CD14-positive monocyte (primary cell): ENCODE data around the gene DPYSL3. TPM values are rescaled to one million over a fixed set of nuclear protein-coding genes. Genes with fewer than 3 reads are reported as not detected.

Experiments
- DNase-seq, 3 donors: peaks; one replicate each; pipeline ENCODE4 v3.0.0-alpha.2; 2011 to 2022
- H2AFZ ChIP-seq: 2 replicates; pipeline ENCODE4 v1.6.0; 2012; ENCODE audit warnings: mild to moderate bottlenecking, low read depth, low read length, inconsistent platforms; ENCODE audit not compliant: insufficient read depth, poor library complexity, severe bottlenecking
- H3K27ac ChIP-seq, 2 donors: 1 replicate in 1 of 2; 2 replicates in 1 of 2; pipeline ENCODE4 v1.5.1; 2012 to 2013; ENCODE audit warnings: low read length in 2 of 2, control low read depth in 1 of 2, inconsistent platforms in 1 of 2, low read depth in 1 of 2, mild to moderate bottlenecking in 1 of 2
- H3K27me3 ChIP-seq, 2 donors: one replicate each; pipeline versions ENCODE4 v1.6.0 to v1.6.1; 2011 to 2013; ENCODE audit warnings: low read length in 2 of 2; ENCODE audit not compliant: control insufficient read depth in 2 of 2, insufficient read depth in 2 of 2
- H3K36me3 ChIP-seq, 2 donors: replicated peaks in 1 of 2; 1 replicate in 1 of 2; 2 replicates in 1 of 2; pipeline versions ENCODE4 v1.5.1 to v1.6.1; 2012 to 2013; ENCODE audit warnings: low read length in 2 of 2, control low read depth in 1 of 2, inconsistent platforms in 1 of 2, mild to moderate bottlenecking in 1 of 2; ENCODE audit not compliant: insufficient read depth in 2 of 2, control insufficient read depth in 1 of 2
- H3K4me1 ChIP-seq, 2 donors: 1 replicate in 1 of 2; 2 replicates in 1 of 2; pipeline versions ENCODE4 v1.5.1 to v1.6.1; 2012 to 2013; ENCODE audit warnings: low read length in 2 of 2, control low read depth in 1 of 2, inconsistent platforms in 1 of 2, mild to moderate bottlenecking in 1 of 2, moderate library complexity in 1 of 2; ENCODE audit not compliant: insufficient read depth in 2 of 2, control insufficient read depth in 1 of 2
- H3K4me2 ChIP-seq: replicated peaks from 2 replicates; pipeline ENCODE3; 2012; ENCODE audit warnings: low read length, moderate library complexity, mild to moderate bottlenecking; ENCODE audit not compliant: poor library complexity, severe bottlenecking; ENCODE audit errors: extremely low read depth
- H3K4me3 ChIP-seq, 3 experiments: fragments of 200-600 bp in 1 of 3; sonication (generic) in 1 of 3; replicated peaks in 1 of 3; 1 replicate in 2 of 3; 2 replicates in 1 of 3; pipeline ENCODE4 v1.5.1; 2011 to 2013; ENCODE audit warnings: low read length in 3 of 3, mild to moderate bottlenecking in 3 of 3, control low read depth in 2 of 3, low read depth in 2 of 3, inconsistent platforms in 1 of 3, moderate library complexity in 1 of 3
- H3K79me2 ChIP-seq: 2 replicates; pipeline ENCODE4 v1.6.0; 2012; ENCODE audit warnings: mild to moderate bottlenecking, control low read depth, inconsistent platforms, low read length, moderate library complexity; ENCODE audit not compliant: insufficient read depth
- H3K9ac ChIP-seq: 2 replicates; pipeline ENCODE4 v1.6.0; 2017; ENCODE audit warnings: low read length, mild to moderate bottlenecking; ENCODE audit not compliant: insufficient read depth, poor library complexity, severe bottlenecking
- H3K9me3 ChIP-seq, 2 donors: replicated peaks in 1 of 2; 1 replicate in 1 of 2; 2 replicates in 1 of 2; pipeline versions ENCODE4 v1.5.1 to v1.6.1; 2012 to 2013; ENCODE audit warnings: low read length in 2 of 2, control low read depth in 1 of 2; ENCODE audit not compliant: control insufficient read depth in 1 of 2, insufficient read depth in 1 of 2
- H4K20me1 ChIP-seq: 2 replicates; pipeline ENCODE4 v1.6.0; 2012; ENCODE audit warnings: mild to moderate bottlenecking, low read length, control low read depth, moderate library complexity; ENCODE audit not compliant: insufficient read depth
- H3K27ac Mint-ChIP-seq, 7 donors: one replicate each; pipeline ENCODE4 v1.8.0; 2020; ENCODE audit warnings: mild to moderate bottlenecking in 7 of 7, mixed read lengths in 7 of 7, moderate library complexity in 6 of 7, inconsistent platforms in 2 of 7
- H3K27me3 Mint-ChIP-seq, 3 donors: one replicate each; pipeline ENCODE4 v1.8.0; 2021 to 2022; ENCODE audit warnings: low read depth in 3 of 3, mild to moderate bottlenecking in 3 of 3, mixed read lengths in 3 of 3, moderate library complexity in 3 of 3, inconsistent platforms in 1 of 3
- H3K36me3 Mint-ChIP-seq, 2 donors: one replicate each; pipeline ENCODE4 v1.8.0; 2020; ENCODE audit warnings: mixed read lengths in 2 of 2, inconsistent platforms in 1 of 2, mild to moderate bottlenecking in 1 of 2
- H3K4me1 Mint-ChIP-seq: one replicate; pipeline ENCODE4 v1.8.0; 2020; ENCODE audit warnings: mild to moderate bottlenecking, mixed read lengths
- H3K4me3 Mint-ChIP-seq, 2 donors: one replicate each; pipeline ENCODE4 v1.8.0; 2020; ENCODE audit warnings: mild to moderate bottlenecking in 2 of 2, mixed read lengths in 2 of 2, moderate library complexity in 1 of 2
- H3K9me3 Mint-ChIP-seq, 7 donors: one replicate each; pipeline ENCODE4 v1.8.0; 2020 to 2022; ENCODE audit warnings: mixed read lengths in 7 of 7, mild to moderate bottlenecking in 6 of 7, moderate library complexity in 6 of 7, inconsistent platforms in 2 of 7
- CTCF ChIP-seq: fragments of 200-600 bp; IDR thresholded peaks from one replicate; pipeline ENCODE4 v1.8.0; 2022; ENCODE audit warnings: antibody characterized with exemption, mild to moderate bottlenecking
- WGBS: methylation state at CpG from one replicate; pipeline ENCODE4 v1.1.5; 2013; ENCODE audit warnings: missing lambda C conversion rate; ENCODE audit not compliant: insufficient coverage; 5-methylcytosine and 5-hydroxymethylcytosine counted together
- intact Hi-C, 2 donors: fragments of 100-400 bp; cut with micrococcal nuclease; formaldehyde crosslinking; loops; one replicate each; pipeline versions ENCODE4 v1.15.0 to v1.15.1; 2023
- polyA plus RNA-seq, 3 donors: library from polyadenylated mRNA; depleted of rRNA in 1 of 3; unstranded in 2 of 3; stranded (reverse) in 1 of 3; fragments of 300-500 nt in 2 of 3; fragments of >200 nt in 1 of 3; fragmentation: Illumina TruSeq in 2 of 3; gene quantifications; 1 replicate in 2 of 3; 2 replicates in 1 of 3; pipeline ENCODE4 v1.2.3, GENCODE V29; 2012 to 2021

Gene DPYSL3
- polyA plus RNA-seq, 3 donors, result 0.05 TPM; not detected in 2

- no peak overlapping the region for H3K27ac ChIP-seq
- H4K20me1 ChIP-seq, result no peaks in the 10 kb centered on the region
- no peaks in the 10 kb centered on the region for H3K9me3 ChIP-seq
- H3K36me3 ChIP-seq, result no peaks in the 10 kb centered on the region
- Mint-ChIP-seq H3K4me3 (no peak overlapping the region), H3K36me3 (no peaks in the 10 kb centered on the region), H3K9me3 (peaks cover 0 to 2% (median 0%) of the 10 kb centered on the region in 7 donors), H3K4me1 (peaks cover 3% of the 10 kb centered on the region), H3K27me3 (peaks cover 2 to 3% (median 3%) of the 10 kb centered on the region in 3 donors), H3K27ac (peak overlapping the region in 1 of 7 donors; percentile 26)
- DNase-seq, result peak in 1 of 3 donors; percentile 8
- H3K4me2 ChIP-seq, result no peak overlapping the region
- no peaks in the 10 kb centered on the region for H3K4me1 ChIP-seq
- no peaks in the 10 kb centered on the region for H3K79me2 ChIP-seq
- intact Hi-C loops, result no loop called here
- no peak overlapping the region for H3K9ac ChIP-seq
- 44% methylated on average over 4 of the region's 5 CpGs for WGBS
- no peaks in the 10 kb centered on the region for H3K27me3 ChIP-seq
- no peak for TF ChIP-seq CTCF
- H2AFZ ChIP-seq, result no peak overlapping the region
- H3K4me3 ChIP-seq, result no peak overlapping the region
Observed at GRCh38 chr5:147375151-147375550, 134.7 kb downstream of the DPYSL3 start.

GRCh38 chr5:147373328-147373727, 136.5 kb downstream of the DPYSL3 start:
- Mint-ChIP-seq H3K4me1 (peaks cover 3% of the 10 kb centered on the region), H3K9me3 (peaks cover 0 to 2% (median 0%) of the 10 kb centered on the region in 7 donors), H3K27ac (no peak overlapping the region), H3K4me3 (no peak overlapping the region), H3K27me3 (peaks cover 2 to 3% (median 3%) of the 10 kb centered on the region in 3 donors), H3K36me3 (no peaks in the 10 kb centered on the region)
- no peak overlapping the region for H3K27ac ChIP-seq
- no CpG with 5 or more reads among the region's 3 CpGs for WGBS
- H3K4me3 ChIP-seq, result no peak overlapping the region
- H2AFZ ChIP-seq, result no peak overlapping the region
- no peak overlapping the region for H3K4me2 ChIP-seq
- H3K4me1 ChIP-seq, result no peaks in the 10 kb centered on the region
- TF ChIP-seq CTCF, result no peak
- H3K9me3 ChIP-seq, result no peaks in the 10 kb centered on the region
- no peaks in the 10 kb centered on the region for H3K27me3 ChIP-seq
- H3K79me2 ChIP-seq, result no peaks in the 10 kb centered on the region
- H3K9ac ChIP-seq, result no peak overlapping the region
- H4K20me1 ChIP-seq, result no peaks in the 10 kb centered on the region
- H3K36me3 ChIP-seq, result no peaks in the 10 kb centered on the region
- intact Hi-C loops, result no loop called here
- DNase-seq, result no peak
